HG02678 (cell line): ENCODE data around the gene TELO2.
"Not testable (repeated sequence)": the region's sequence is repeated elsewhere in the genome, so short reads cannot be mapped to it uniquely, and the experiment has no call there.

Source experiments
- ATAC-seq: cut with Tn5 transposase; IDR thresholded peaks from one replicate; pipeline ENCODE4 v1.9.1; 2021; ENCODE audit warnings: mild to moderate bottlenecking, moderate library complexity; ENCODE audit not compliant: unreplicated experiment

The TELO2 gene

DNA sequence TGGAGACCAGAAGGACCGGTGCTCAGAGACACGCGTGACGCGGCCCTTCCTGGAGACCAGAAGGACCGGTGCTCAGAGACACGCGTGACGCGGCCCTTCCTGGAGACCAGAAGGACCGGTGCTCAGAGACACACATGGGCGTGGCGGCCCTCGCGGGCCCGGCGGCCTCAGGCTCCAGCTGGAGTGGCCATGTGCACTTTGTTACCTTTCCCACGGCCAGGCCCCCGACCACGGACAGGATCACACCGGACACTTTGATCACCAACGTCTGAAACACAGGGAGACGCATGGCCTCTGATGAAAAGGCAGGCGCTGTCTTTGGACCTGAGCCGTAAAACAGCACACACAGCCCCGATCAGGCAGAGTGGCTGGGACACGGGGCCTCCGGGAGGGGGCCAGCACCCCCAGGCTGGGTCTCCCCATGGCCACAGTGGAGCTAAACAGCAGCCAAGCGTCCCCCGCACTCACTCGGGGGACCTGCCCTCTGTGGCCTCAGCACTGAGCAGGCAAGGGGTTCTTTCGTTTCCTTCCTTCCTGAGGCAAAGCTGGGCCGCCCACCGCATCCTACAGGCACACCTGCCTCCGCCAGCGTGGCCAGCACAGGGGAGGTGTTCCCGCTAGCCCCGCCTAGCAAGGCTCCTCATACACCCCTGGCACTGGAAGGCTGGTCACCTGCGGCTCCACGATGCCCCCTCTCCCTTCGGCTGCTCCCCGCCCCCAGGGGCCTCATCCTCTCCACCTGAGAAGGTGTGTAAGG lies 35.5 kb upstream of the TELO2 start:
- ATAC-seq, result no peak

DNA sequence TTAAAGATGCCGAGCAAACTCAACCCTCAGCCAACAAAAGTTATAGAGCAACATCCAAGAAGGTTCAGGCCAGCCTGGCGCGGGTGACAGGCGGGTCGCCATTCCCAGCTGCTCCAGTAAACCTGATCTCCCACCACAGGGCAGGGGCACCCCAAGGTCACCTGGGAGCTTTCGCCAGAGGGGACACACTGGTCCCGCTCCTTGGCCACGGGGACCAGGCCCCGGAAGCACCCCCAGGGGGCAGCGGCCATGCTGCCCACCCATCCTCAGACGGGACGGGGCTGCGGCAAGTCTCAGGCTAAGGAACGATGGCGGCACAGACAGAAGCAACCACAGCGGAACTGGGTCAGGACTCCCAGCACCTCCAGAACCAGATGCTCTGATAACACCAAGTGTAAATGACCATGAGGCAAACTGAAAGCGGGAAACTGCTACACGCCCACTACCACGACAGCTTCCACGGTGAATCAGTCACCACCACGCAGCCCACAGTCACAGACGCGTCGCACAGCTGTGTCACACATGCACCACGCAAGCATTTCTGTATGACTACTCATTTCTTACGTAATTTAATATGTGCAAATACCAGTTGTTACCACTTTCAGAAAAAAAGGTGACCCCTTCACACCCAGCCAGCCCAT lies 34.7 kb upstream of the TELO2 start:
- no peak for ATAC-seq

GRCh38 chr16:1458977-1459341 lies 34.2 kb upstream of the TELO2 start:
- ATAC-seq, result no peak

DNA sequence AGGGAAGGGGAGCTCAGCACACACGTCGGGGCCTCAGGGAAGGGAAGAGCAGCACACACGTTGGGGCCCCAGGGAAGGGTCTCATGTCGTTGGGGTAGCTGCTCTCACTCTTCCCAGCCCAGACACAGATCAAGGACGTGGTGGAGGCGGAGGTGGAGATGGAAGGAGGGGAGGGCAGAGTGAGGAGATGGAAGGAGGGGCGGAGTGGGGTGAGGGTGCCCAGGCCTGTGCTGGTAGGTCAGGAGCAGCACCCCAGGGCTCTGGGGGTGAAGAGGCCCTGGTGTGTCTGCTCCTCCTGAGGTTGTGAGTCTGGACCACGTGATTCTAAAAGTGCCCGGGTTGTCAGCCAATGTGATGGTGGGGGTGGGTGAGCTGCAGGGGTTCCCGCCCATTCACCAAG lies 33.2 kb upstream of the TELO2 start:
- ATAC-seq, result no peak

DNA sequence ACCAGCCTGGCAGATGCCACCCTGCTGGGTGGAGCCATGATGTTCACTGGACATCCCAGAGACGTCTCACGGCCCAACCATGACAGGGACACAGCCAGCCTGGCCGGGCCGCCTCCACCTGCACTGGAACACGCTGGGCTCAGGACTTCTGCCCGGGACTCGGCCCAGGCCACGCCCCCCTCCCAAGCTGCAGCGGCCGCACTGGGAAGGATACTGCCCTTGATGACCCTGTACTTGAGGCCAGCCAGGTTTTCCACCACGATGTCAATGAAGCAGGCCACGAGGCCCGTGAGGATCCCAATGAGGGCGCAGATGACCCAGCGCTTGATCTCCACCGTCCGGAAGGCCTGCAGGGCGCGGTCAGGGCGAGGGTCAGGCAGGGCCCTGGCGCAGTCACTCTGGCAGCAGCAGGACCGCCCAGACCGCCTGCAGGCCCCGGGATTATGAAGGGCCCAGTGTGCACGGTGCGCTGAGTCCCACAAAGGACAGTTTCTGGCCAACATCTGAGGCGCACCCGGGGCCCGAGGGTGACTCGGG lies 32.5 kb upstream of the TELO2 start:
- no peak for ATAC-seq

DNA sequence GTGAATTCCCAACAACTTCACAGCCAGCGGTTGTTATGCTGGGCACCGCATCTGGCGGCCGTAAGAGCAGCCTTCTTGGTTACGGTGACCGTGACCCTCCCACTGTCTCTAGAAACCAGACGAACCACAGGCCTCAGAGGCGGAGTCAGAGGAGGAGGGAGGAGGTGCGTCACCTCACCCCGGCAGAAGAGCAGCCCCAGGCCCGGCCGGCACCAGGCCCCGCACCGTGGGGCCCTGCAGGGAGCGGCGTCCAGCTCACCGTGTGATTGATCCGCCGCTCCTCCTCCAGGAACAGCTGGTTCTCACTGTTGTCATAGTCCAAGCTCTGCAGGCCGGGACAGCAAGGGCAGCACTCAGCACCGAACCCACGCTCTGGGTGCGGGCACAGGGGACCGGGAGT lies 32.0 kb upstream of the TELO2 start:
- no peak for ATAC-seq

DNA sequence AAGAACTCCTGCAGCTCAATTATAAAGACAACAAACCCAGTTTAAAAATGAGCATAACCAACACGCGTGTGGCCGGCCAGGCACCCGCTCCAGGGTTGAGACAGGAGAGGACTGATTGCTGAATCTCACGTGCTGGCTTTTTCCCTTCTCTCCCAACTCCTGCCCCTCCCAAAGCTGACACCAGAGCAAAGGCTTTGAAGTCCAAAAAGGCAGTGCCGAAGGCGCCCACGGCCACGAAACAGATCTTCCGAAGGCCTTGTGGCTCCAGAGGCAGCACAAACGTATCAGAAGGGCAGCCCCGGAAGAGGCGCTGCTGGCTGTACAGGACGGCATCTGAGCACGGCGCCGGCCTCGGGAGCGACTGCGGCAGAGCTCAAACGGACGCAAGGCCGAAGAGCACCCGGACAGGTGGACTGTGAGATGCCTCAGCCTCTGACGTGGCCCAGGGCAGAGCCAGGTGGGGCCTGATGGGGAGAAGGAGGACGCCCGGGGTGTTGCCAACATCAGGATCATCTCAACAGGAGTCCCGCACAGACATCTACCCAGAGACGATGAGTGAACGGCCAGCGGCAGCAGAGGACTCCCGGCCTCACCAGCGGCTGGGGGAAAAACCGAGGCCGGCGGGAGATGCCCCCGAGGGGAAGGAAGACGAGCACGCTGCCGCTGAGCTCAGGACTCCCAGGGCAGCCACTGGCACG lies 28.8 kb upstream of the TELO2 start:
- no peak for ATAC-seq

- ATAC-seq, result no peak
Observed at GRCh38 chr16:1464894-1465566, 28.1 kb upstream of the TELO2 start.

GRCh38 chr16:1465567-1465915 lies 27.6 kb upstream of the TELO2 start:
- ATAC-seq, result no peak

DNA sequence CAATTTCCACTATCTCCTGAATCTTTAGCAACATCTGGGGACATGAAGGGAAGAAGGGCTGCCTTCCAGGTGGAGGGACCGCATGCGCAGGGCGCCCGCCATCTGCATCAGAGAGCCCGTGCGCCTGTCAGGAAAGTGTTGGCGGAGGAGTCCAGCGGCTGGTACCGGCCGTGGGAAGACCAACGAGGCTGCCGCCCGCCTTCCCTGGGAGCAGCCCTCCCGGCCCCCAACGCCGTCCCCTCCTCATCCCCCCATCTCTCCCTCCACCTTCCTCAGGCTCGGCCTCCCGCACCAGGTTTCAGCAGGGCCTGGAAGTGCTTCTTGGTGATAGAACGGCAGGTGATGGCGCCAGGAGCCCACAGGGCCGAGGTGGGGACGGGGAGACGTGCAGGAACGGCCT lies 27.1 kb upstream of the TELO2 start:
- ATAC-seq, result no peak

GRCh38 chr16:1466968-1467521 lies 26.1 kb upstream of the TELO2 start:
- no peak for ATAC-seq

DNA sequence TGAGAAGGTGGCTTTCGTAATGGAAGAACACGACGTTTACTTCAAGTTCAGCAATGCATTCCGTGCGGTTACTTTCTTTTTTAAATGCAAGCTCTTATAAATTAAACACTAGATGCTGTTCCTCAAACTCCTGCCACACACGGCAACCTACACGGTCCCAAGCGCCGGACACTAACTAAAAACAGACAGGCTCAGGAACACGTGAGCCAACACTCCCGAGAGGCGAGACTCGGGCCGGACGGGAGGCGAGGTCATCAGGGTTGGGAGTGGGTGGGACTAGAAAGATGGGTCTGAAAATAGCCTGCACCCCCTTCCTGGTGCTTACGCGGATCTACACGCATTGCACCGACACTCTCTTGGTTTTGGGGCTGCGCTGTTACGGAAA lies 24.7 kb upstream of the TELO2 start:
- ATAC-seq, result no peak

DNA sequence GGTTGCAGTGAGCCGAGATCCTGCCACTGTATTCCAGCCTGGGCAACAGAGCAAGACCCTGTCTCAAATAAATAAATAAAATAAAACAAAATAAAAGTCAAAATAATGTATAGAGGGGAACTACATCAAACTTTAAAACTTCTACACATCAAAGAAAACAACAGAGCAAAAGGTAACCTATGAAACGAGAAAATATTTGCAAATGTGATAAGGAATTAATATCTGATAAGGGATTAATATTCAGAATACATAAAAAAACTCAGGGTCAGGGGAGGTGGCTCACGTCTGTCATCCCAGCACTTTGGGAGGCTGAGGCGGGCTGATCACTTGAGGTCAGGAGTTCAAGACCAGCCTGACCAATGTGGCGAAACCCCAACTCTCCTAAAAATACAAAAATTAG lies 24.0 kb upstream of the TELO2 start:
- ATAC-seq, result not testable (repeated sequence)

GRCh38 chr16:1469693-1470201 lies 23.4 kb upstream of the TELO2 start:
- no peak for ATAC-seq

DNA sequence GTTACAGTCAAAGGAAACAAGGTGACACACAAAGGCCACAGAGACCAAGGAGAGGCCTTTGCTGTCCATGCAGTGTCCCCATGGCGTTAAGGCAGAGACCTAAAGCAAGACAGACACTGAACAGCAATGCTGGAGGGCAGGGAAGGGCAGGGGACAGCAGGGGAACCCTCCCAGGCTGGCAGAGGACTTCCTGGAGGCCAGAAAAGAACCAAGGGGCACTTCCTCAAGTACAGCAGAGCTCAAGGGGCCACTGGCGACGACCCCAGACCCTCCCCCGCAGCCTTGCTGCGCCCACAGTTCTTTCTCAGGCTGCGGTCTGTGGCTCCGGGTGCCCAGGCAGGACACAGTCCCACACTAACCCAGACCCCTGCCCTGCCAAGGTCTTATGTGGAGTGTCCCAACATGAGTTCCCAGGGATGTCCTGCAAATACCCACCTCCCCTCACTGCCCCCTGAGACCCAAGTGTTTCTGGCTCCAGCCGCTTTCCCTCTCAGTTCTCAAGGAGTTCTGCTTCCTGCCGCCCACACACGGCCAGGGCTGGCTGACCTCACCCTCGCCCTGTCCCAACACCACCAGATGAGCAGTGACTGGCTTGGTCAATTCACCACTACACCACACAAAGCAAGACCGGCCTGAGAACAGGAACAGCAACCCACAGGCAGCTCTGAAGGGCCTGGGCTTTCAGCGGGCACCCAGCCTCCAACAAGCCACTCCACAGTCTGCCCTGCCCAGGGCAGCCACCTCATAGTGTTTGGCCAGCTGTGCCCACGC lies 22.5 kb upstream of the TELO2 start:
- no peak for ATAC-seq

GRCh38 chr16:1471569-1472194 lies 21.5 kb upstream of the TELO2 start:
- ATAC-seq, result no peak

DNA sequence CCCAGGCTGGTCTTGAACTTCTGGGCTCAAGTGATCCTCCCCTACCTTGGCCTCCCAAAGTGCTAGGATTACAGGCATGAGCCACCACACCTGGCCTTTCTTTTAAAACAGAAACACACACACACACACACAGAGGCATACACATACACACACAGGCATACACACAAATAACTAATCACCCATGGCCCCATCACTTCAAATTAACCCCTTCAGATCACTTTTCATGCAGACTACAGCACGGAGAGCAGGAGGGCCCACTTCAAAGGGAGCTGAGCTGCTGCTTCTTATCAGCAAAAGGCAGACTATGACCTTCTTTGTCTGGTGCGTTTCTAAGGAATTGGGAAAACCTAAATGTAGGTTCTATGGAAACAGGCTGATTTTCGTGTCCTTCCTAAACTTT lies 20.2 kb upstream of the TELO2 start:
- no peak for ATAC-seq

- no peak for ATAC-seq
Observed at GRCh38 chr16:1474082-1474795, 18.9 kb upstream of the TELO2 start.
